ENCODE measurements around the gene RGP1. TPM values are rescaled to one million over a fixed set of nuclear protein-coding genes. Genes with fewer than 3 reads are reported as not detected.

RGP1 gene
- total and polyA plus RNA-seq, 5 donors from 2014 or later = 4.6 to 22.8 (median 8.6) TPM

- Histone ChIP-seq H3K4me1 (ENCODE audit: control insufficient read depth, insufficient read depth, low read length, poor library complexity, severe bottlenecking) (no peaks in the 10 kb centered on the region), H3K27me3 (ENCODE audit: control insufficient read depth, insufficient read depth, low read length) (no peaks in the 10 kb centered on the region), H3K27ac (ENCODE audit: insufficient read depth, low read length, poor library complexity, severe bottlenecking) (no peak overlapping the region), H3K4me3 (ENCODE audit: low read depth, low read length) (no peak overlapping the region), H3K36me3 (ENCODE audit: control insufficient read depth, insufficient read depth, low read length) (peaks cover 32% of the 10 kb centered on the region), H3K9me3 (ENCODE audit: control insufficient read depth in 2 of 2, low read length in 2 of 2) (no peaks in the 10 kb centered on the region)
- H3K36me3 Mint-ChIP-seq = peaks cover 46% of the 10 kb centered on the region
- peaks cover 0 to 3% (median under 1%) of the 10 kb centered on the region in 4 donors for H3K4me1 Mint-ChIP-seq
- DNase-seq (no peak), ATAC-seq (ENCODE audit: low read depth in 2 of 2) (no peak)
- peak overlapping the region in 1 of 3 donors; percentile 69 for H3K27ac Mint-ChIP-seq
- no peaks in the 10 kb centered on the region for H3K27me3 Mint-ChIP-seq
- no peak overlapping the region for H3K4me3 Mint-ChIP-seq
- H3K9me3 Mint-ChIP-seq = no peaks in the 10 kb centered on the region
These were observed 52.4 kb downstream of the RGP1 start for GRCh38 chr9:35801328-35802128.

DNA sequence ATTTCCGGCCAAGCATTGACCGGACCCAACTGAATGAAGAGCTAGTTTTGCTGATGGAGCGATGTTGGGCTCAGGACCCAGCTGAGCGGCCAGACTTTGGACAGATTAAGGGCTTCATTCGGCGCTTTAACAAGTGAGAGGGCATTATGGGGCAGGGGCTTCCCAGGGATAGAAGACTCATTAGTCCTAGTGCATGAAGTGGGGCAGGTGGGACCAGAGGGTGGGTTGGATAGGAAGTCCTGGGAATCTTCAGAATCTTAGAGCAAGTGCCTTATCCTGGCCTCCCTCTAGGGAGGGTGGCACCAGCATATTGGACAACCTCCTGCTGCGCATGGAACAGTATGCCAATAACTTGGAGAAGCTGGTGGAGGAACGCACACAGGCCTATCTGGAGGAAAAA, 57.0 kb downstream of the RGP1 start:
- Histone ChIP-seq H3K9me3 (ENCODE audit: control insufficient read depth in 2 of 2, low read length in 2 of 2) (no peaks in the 10 kb centered on the region), H3K4me1 (ENCODE audit: control insufficient read depth, insufficient read depth, low read length, poor library complexity, severe bottlenecking) (peaks cover 3% of the 10 kb centered on the region), H3K4me3 (ENCODE audit: low read depth, low read length) (no peak overlapping the region), H3K27me3 (ENCODE audit: control insufficient read depth, insufficient read depth, low read length) (no peaks in the 10 kb centered on the region), H3K27ac (ENCODE audit: insufficient read depth, low read length, poor library complexity, severe bottlenecking) (no peak overlapping the region), H3K36me3 (ENCODE audit: control insufficient read depth, insufficient read depth, low read length) (peaks cover 29% of the 10 kb centered on the region)
- Mint-ChIP-seq H3K27ac (no peak overlapping the region), H3K9me3 (no peaks in the 10 kb centered on the region), H3K4me1 (peaks cover 0 to 5% (median 0%) of the 10 kb centered on the region in 4 donors), H3K27me3 (no peaks in the 10 kb centered on the region), H3K36me3 (peaks cover 42% of the 10 kb centered on the region), H3K4me3 (no peak overlapping the region)
- DNase-seq (no peak), ATAC-seq (ENCODE audit: low read depth in 2 of 2) (no peak)

Other genes starting within 250 kb of the RGP1 start
- 24.5 TPM for gene TESK1, start 144.0 kb upstream of the RGP1 start, total RNA-seq
- gene TESK1, start 144.0 kb upstream of the RGP1 start, polyA plus RNA-seq = 1 to 10 TPM; 3.9 to 5.7 (median 4.5) TPM
- gene CD72, start 130.9 kb upstream of the RGP1 start, total RNA-seq = 7.9 TPM
- 1 to 10 TPM; 1.0 to 4.0 (median 1.9) TPM for gene CD72, start 130.9 kb upstream of the RGP1 start, polyA plus RNA-seq
- 76.9 TPM for gene SIT1, start 98.4 kb upstream of the RGP1 start, total RNA-seq
- 100 to 1,000 TPM; 239 to 346 (median 308) TPM for gene SIT1, start 98.4 kb upstream of the RGP1 start, polyA plus RNA-seq
- gene RMRP, start 91.3 kb upstream of the RGP1 start, total RNA-seq = 6,542 TPM
- not detected for gene RMRP, start 91.3 kb upstream of the RGP1 start, polyA plus RNA-seq
- 31.2 TPM for gene CCDC107, start 91.0 kb upstream of the RGP1 start, total RNA-seq
- gene CCDC107, start 91.0 kb upstream of the RGP1 start, polyA plus RNA-seq = 10 to 100 TPM; 65.8 to 83.2 (median 71.7) TPM
- gene ARHGEF39, start 84.1 kb upstream of the RGP1 start, total RNA-seq = 0.84 TPM
- under 1 TPM; 0.36 to 0.66 (median 0.44) TPM for gene ARHGEF39, start 84.1 kb upstream of the RGP1 start, polyA plus RNA-seq
- not detected for gene CA9, start 75.4 kb upstream of the RGP1 start, total RNA-seq
- under 1 TPM in 1 of 4 donors, not detected in 3; 0.48 TPM for gene CA9, start 75.4 kb upstream of the RGP1 start, polyA plus RNA-seq
- 38.8 TPM for gene TPM2, start 59.4 kb upstream of the RGP1 start, total RNA-seq
- gene TPM2, start 59.4 kb upstream of the RGP1 start, polyA plus RNA-seq = not detected
- gene TLN1, start 17.1 kb upstream of the RGP1 start, total RNA-seq = 277 TPM
- gene TLN1, start 17.1 kb upstream of the RGP1 start, polyA plus RNA-seq = 10 to 100 TPM; 33.7 to 36.2 (median 35.9) TPM
- 14.6 TPM for gene CREB3, start 16.6 kb upstream of the RGP1 start, total RNA-seq
- gene CREB3, start 16.6 kb upstream of the RGP1 start, polyA plus RNA-seq = 10 to 100 TPM; 33.4 to 36.4 (median 34.6) TPM
- gene GBA2, start 59 bp upstream of the RGP1 start, total RNA-seq = 47.9 TPM
- gene GBA2, start 59 bp upstream of the RGP1 start, polyA plus RNA-seq = 10 to 100 TPM; 18.7 to 27.1 (median 21.2) TPM
- gene MSMP, start 5.0 kb downstream of the RGP1 start, total RNA-seq = not detected
- under 1 TPM in 1 of 4 donors, not detected in 3; 0.69 TPM for gene MSMP, start 5.0 kb downstream of the RGP1 start, polyA plus RNA-seq
- 7.7 TPM for gene NPR2, start 42.3 kb downstream of the RGP1 start, total RNA-seq
- 1 to 10 TPM in 2 of 4 donors, under 1 TPM in 1, not detected in 1; 0.46 to 1.9 (median 1.5) TPM for gene NPR2, start 42.3 kb downstream of the RGP1 start, polyA plus RNA-seq
- gene SPAG8, start 63.0 kb downstream of the RGP1 start, total RNA-seq = 0.99 TPM
- 1 to 10 TPM in 1 of 4 donors, under 1 TPM in 2, not detected in 1; 0.75 to 1.3 (median 0.85) TPM for gene SPAG8, start 63.0 kb downstream of the RGP1 start, polyA plus RNA-seq
- gene HINT2, start 65.8 kb downstream of the RGP1 start, total RNA-seq = 21.7 TPM
- 100 to 1,000 TPM in 2 of 4 donors, 10 to 100 TPM in 2; 70.5 to 105 (median 90.6) TPM for gene HINT2, start 65.8 kb downstream of the RGP1 start, polyA plus RNA-seq
- gene FAM221B, start 79.4 kb downstream of the RGP1 start, total RNA-seq = not detected
- under 1 TPM in 1 of 4 donors, not detected in 3; 0.03 TPM for gene FAM221B, start 79.4 kb downstream of the RGP1 start, polyA plus RNA-seq
- gene TMEM8B, start 79.9 kb downstream of the RGP1 start, total RNA-seq = 3.3 TPM
- gene TMEM8B, start 79.9 kb downstream of the RGP1 start, polyA plus RNA-seq = 1 to 10 TPM in 3 of 4 donors, under 1 TPM in 1; 0.21 to 1.5 (median 1.3) TPM
- not detected for gene OR13J1, start 121.1 kb downstream of the RGP1 start, total RNA-seq
- gene OR13J1, start 121.1 kb downstream of the RGP1 start, polyA plus RNA-seq = not detected
- not detected for gene HRCT1, start 156.9 kb downstream of the RGP1 start, total RNA-seq
- not detected for gene HRCT1, start 156.9 kb downstream of the RGP1 start, polyA plus RNA-seq
- not detected for gene SPAAR, start 160.2 kb downstream of the RGP1 start, total RNA-seq
- gene SPAAR, start 160.2 kb downstream of the RGP1 start, polyA plus RNA-seq = not detected
- gene OR2S2, start 208.9 kb downstream of the RGP1 start, total RNA-seq = not detected
- gene OR2S2, start 208.9 kb downstream of the RGP1 start, polyA plus RNA-seq = not detected